ENCODE measurements around the gene ATP6V0C.

- no peak for TF ChIP-seq REST (IDR thresholded peaks at IDR 0.05; ENCODE audit: insufficient read depth in 1 of 2, low read depth in 2 of 2, low read length in 2 of 2)
- no peak for TF ChIP-seq FOXP2 (optimal IDR thresholded peaks at IDR 0.05; ENCODE audit: borderline replicate concordance, extremely low read depth, extremely low read length, insufficient read depth)
Measured at GRCh38 chr16:2518823-2519710, 5.3 kb downstream of the ATP6V0C start.

Measured in PFSK-1 (cell line).